ENCODE data around the gene SLC6A3. TPM values are rescaled to one million over a fixed set of nuclear protein-coding genes. Genes with fewer than 3 reads are reported as not detected.

Gene SLC6A3
- total and polyA plus RNA-seq, 9 of the 15 experiments (the other 6 are each of a cell fraction or from before 2014, with no cell fraction given): not detected

DNA sequence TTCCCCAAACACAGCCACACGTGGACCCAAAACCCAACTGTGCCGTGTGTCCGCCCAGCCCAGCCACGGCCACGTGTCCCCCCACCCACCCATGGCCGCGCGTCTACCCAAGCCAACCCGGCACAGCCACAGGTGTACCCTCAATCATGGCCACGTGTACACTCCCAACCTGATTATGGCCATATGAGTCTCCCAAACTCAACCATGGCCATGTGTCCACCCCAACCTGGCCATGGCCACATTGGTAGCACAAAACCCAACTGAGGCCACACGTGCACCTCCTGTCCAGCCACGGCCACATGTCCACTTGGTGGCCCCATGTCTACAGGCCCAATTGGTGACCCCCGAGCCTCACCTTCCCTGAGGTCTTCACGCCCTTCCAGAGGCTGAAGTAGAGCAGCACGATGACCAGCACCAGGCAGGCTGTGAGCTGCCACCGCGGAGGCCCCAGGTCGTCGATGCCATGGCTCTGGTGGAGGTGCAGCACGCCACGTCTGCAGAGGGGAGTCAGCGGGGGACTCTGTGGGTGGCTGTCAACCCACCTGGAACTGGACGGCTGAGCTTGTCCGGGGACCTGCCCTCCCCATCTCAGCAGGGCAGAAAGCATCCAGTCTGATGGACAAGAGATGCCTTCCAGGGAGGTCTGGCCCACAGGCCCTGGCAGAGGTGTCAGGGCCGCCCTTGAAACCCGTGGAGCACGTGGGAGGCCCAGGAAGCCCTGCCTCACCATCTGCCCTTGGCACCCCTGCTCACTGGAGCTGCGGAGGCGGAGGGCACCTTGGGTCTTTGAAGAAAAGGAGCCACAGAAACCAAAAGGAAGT is 23.5 kb downstream of the SLC6A3 start:
- Histone ChIP-seq H3K36me3 (ENCODE audit: control insufficient read depth, insufficient read depth, low read length) (no peaks in the 10 kb centered on the region), H2AFZ (ENCODE audit: low read depth, low read length) (no peak overlapping the region), H3K4me2 (ENCODE audit: insufficient read depth, low read length) (no peak overlapping the region), H3K9me1 (ENCODE audit: control insufficient read depth, insufficient read depth, low read length) (peaks cover 7% of the 10 kb centered on the region), H4K20me1 (replicated peaks; ENCODE audit: control insufficient read depth, insufficient read depth, low read length) (peaks cover 16% of the 10 kb centered on the region), H3K27ac (ENCODE audit: extremely low read depth, low read depth, low read length) (no peak overlapping the region), H3K4me3 (no peak overlapping the region), H3K4me1 (replicated peaks in 1 of 2; ENCODE audit: control insufficient read depth in 2 of 2, insufficient read depth in 2 of 2, low read length in 2 of 2) (peaks cover 0 to 6% of the 10 kb centered on the region in 2 experiments; a peak in 1 of 5 replicates), H3K27me3 (ENCODE audit: control insufficient read depth in 2 of 2, insufficient read depth in 2 of 2, low read length in 2 of 2) (peaks cover 0 to 14% of the 10 kb centered on the region in 2 experiments; a peak in 2 of 5 replicates), H3K9ac (ENCODE audit: insufficient read depth in 1 of 2, low read depth in 2 of 2, low read length in 2 of 2) (no peak overlapping the region), H3K9me3 (replicated peaks; ENCODE audit: control insufficient read depth, insufficient read depth, low read depth, low read length) (no peaks in the 10 kb centered on the region), H3K79me2 (ENCODE audit: control insufficient read depth, insufficient read depth, low read length) (no peaks in the 10 kb centered on the region)
- CTCF ChIA-PET (ENCODE audit: low intra/inter-chr PET ratio): interaction anchor here (0.6 kb wide), 1 partner anchor 573 kb away, joined by 5 read pairs; no protein-coding TSS in a partner anchor
- BruUV-seq (replicated peaks): no TSS peak
- POLR2A ChIA-PET: no interaction called here
- intact Hi-C loops (cut with micrococcal nuclease): no loop called here
- no peak for FAIRE-seq
- in situ Hi-C loops (cut with MboI): no loop called here
- no peak for DNase-seq (ENCODE audit: extremely low read depth in 1 of 4, low spot score in 3 of 4)
- TF ChIP-seq DPF2 (IDR thresholded peaks at IDR 0.05) (no peak), POU5F1 (IDR thresholded peaks at IDR 0.05; ENCODE audit: borderline replicate concordance, low read depth, low read length, partially characterized antibody) (no peak), EP300 (IDR thresholded peaks at IDR 0.05; ENCODE audit: low read length) (no peak)
- TF ChIP-seq, protein P1, sequence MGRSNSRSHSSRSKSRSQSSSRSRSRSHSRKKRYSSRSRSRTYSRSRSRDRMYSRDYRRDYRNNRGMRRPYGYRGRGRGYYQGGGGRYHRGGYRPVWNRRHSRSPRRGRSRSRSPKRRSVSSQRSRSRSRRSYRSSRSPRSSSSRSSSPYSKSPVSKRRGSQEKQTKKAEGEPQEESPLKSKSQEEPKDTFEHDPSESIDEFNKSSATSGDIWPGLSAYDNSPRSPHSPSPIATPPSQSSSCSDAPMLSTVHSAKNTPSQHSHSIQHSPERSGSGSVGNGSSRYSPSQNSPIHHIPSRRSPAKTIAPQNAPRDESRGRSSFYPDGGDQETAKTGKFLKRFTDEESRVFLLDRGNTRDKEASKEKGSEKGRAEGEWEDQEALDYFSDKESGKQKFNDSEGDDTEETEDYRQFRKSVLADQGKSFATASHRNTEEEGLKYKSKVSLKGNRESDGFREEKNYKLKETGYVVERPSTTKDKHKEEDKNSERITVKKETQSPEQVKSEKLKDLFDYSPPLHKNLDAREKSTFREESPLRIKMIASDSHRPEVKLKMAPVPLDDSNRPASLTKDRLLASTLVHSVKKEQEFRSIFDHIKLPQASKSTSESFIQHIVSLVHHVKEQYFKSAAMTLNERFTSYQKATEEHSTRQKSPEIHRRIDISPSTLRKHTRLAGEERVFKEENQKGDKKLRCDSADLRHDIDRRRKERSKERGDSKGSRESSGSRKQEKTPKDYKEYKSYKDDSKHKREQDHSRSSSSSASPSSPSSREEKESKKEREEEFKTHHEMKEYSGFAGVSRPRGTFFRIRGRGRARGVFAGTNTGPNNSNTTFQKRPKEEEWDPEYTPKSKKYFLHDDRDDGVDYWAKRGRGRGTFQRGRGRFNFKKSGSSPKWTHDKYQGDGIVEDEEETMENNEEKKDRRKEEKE (IDR thresholded peaks at IDR 0.05; ENCODE audit: borderline replicate concordance in 1 of 2, control insufficient read depth in 1 of 2, low read depth in 2 of 2, low read length in 1 of 2): no peak
- no peak for ATAC-seq
- 7% methylated on average over 29 of the region's 29 CpGs for WGBS (ENCODE audit: insufficient coverage, low coverage, missing lambda C conversion rate)
